HG03575 (cell line): ENCODE data around the gene CHRNA4.
"Not testable (repeated sequence)": the region's sequence is repeated elsewhere in the genome, so short reads cannot be mapped to it uniquely, and the experiment has no call there.

Experiments used
- ATAC-seq: cut with Tn5 transposase; IDR thresholded peaks from one replicate; pipeline ENCODE4 v1.9.1; 2021; ENCODE audit not compliant: unreplicated experiment, insufficient number of reproducible peaks, low FRiP score; ENCODE audit errors: extremely low read depth

CHRNA4 gene

GRCh38 chr20:63380346-63380870 lies 19.3 kb upstream of the CHRNA4 start:
- ATAC-seq: no peak

- not testable (repeated sequence) for ATAC-seq
Observed at GRCh38 chr20:63379872-63380271, 18.7 kb upstream of the CHRNA4 start.

GRCh38 chr20:63379296-63379695 lies 18.1 kb upstream of the CHRNA4 start:
- no peak for ATAC-seq

- no peak for ATAC-seq
Observed at GRCh38 chr20:63378626-63379025, 17.5 kb upstream of the CHRNA4 start.

GRCh38 chr20:63377951-63378381 lies 16.8 kb upstream of the CHRNA4 start:
- ATAC-seq: no peak

DNA sequence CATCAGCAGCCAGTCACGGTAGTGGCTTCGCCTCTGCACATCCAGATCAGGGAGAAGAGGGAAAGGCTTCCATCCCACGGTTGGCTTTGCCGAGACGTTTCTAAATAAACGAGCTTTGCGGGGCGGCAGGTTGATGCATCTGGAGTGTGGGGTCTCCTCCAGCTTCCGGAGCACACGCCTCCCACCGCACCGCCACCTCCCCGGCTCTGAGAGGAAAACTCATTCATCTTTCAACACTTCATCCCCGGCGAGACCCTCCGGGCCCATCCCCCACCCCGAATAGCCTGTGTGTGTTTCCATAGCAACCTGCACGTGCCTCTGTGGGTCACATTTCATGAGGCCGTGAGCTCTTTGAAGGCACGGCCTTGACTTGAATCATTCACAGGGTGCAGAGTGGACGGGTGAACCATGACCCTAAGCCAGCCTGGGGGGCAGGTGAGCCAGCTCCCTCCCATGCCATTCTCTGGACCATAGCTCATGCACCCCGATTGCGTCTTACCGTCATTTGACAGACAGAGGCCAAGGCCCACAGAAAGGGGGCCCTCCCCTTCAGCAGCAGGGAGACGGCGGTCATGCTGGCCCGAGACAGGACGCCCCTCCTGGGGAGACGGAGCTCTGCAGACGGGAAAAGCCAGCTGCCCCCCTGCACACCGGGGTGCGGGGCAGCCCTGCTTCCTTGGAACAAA lies 16.2 kb upstream of the CHRNA4 start:
- no peak for ATAC-seq

DNA sequence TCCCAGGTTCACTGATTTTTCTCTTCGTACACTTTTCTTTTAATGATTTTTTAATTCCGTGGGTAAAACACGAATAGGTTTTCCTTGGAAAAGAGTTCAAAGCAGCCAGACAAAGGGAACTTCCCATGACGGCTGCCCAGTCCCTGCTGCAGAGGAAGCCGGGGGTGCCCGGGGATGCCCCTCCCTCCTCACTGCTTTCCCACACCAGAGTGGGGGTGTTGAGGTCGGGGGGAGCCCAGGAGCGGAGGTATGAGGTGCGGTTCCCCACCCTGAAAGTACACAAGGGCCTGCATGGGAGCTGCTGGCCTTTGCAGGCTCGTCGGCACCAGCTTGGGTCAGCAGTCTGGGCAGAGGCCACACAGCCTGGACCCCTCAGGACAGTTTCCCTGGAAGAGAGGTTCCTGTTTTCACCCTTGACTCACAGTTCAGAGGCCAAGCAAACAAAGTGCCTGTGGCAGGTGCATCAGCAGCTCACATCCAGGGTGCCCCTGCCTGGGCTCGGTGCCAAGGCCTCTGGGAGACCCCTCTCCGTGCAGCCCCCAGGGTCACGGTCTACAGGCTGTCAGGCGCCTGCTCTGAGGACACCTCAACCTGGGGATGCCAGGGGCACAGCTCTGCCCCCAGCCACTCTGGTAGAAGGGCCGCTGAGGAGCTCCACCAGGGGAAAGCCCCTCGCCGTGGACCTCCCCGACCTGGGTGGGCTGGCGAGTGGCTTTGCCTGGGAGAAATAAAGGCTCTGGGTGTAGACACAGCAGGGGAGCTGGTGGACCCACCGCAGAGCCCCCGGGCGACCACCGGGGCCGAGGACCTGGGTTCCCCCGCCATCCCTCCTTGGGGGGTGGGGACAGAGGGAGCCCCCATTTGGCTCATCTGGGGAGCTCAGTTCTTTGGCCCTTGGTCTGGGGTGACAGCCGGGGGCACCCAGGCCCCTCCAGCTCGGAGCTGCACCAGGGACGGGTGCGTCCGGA lies 15.4 kb upstream of the CHRNA4 start:
- no peak for ATAC-seq

- no peak for ATAC-seq
Observed at GRCh38 chr20:63375438-63375837, 14.3 kb upstream of the CHRNA4 start.

- no peak for ATAC-seq
Observed at GRCh38 chr20:63374504-63374903, 13.4 kb upstream of the CHRNA4 start.

GRCh38 chr20:63373996-63374395 lies 12.8 kb upstream of the CHRNA4 start:
- no peak for ATAC-seq

DNA sequence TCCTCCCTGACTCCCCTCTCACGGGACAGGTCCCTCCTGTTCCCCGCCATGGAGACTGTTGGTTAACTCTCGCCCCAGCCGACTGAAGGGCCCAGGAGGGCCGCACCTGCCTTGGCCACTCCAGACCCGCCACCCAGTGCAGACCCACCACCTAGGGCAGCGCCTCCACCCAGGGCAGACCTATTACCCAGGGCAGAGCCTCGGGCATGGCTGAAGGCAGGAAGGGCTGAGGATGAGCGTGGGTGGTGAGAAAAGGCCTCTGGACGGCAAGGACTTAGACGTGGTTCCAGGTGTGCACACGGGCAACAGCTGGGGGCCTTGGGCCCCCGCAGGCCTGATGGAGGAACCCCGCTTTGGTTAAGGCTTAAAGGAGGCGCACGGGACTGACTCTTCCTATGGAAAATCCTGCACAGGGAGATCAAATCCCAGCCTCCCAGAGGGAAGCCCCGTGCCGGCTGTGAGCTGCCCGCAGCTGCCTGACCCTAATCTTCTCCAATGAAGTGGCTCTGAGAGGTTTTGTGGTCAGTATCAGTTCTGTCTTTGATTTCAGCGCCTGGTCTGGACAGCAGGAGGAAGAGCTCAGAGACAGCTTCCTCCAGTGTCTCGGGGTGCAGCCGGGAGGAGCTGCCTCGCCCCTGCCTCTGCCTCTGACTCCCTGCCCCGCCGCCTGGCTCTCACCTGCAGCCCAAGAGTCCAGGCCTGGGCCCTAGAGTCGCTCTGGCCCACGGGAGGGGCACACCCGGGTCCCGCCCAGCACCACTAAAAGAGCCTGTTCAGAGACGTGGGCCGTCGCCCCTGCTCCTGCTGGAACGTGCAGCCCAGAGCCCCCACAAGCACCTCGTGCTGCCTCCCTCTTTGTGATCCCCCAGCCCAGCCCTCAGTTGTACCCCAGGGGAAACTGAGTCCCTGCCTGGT lies 12.1 kb upstream of the CHRNA4 start:
- no peak for ATAC-seq

GRCh38 chr20:63371291-63371865 lies 10.2 kb upstream of the CHRNA4 start:
- no peak for ATAC-seq

DNA sequence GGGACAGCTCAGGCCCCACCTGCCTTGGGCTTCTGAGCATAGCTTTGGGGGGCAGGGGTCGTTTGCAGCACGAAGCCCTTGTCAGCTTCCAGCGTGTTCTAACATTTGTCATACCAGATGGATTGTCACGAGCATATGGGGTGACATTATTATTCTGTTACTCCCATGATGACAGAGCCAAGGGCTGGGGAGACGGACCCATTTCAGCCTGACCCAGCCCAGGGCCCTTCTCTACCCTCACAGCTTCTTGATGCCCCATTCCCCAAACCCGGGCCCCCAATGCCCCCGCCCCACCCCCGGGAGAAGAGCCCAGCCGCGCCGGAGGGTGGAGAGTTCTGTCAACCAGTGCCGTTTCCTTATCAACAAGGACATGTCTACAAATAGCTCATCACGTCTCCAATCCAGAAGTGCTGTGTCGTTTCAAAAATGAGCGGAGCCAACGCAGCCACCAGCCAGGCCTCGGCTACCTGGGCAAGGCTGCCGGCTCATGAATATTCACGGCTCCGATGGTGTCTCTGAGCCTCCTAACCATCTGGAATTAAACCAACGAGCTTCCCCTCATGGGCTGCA lies 9.6 kb upstream of the CHRNA4 start:
- no peak for ATAC-seq

DNA sequence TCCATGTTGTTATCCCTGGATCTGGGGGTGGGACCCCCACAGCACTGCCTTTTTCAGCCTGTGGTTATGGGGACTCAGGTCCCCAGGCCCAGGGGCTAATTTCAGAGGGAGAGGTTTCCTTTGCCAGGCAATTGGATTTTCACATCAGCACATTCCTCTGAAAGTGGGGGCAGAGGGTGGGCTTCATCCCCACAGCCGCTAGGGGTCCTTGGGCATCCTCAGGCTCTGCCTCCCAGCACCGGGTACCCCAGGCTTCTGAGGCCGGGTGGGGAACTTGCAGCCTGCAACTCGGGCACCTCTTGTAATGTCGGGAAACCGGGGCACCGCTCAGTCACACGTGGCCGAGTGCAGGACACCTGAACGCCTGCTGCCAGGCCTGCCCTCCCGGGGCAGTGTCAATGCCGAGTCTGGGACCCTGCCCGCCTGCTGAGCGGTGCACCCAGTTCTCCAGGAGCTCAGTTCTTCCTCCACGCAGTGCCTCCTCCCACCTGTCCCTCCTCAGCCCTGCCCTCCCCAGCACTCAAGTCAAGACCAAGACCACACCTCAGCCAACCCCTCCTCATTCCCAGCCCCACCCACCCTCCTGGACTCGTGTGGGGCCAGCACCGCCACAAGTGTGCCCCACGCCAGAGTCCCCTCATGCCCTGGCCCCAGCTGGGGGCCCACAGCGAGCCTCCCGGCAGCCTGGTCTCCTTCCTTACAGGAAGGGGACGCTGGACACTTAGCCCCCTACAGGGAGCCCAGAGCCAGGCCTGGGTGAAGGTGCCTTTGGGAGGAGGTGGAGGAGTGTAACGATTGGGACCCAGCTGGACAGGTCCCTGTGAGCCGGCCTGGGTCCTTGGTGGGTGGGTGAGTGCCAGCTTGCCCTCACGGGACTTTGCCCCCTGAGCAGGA lies 8.8 kb upstream of the CHRNA4 start:
- no peak for ATAC-seq

DNA sequence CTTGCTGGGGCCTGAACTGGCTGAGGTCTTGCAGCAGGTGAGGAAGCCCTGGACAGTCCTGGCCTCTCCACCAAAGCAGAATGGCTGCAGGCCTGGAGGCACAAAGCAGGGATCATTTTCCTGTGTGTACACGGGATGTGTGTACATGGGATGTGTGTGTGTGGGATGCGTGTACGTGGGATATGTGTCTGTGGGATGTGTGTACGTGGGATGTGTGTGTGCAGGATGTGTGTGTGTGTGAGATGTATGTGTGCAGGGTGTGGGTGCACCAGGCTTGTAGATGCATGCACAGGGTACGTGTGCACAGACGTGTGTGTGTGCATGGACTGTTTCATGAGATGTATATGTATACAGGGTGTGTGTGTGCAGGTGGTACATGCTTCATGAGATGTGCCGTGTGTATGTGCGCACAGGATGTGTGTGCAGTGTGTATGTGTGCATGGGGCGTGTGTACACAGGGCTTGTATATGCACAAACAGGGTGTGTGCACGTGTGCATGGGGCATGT lies 7.9 kb upstream of the CHRNA4 start:
- no peak for ATAC-seq

GRCh38 chr20:63368151-63368550 lies 7.0 kb upstream of the CHRNA4 start:
- no peak for ATAC-seq

- ATAC-seq: no peak
Observed at GRCh38 chr20:63367446-63368055, 6.4 kb upstream of the CHRNA4 start.
